Activated CD4-positive, alpha-beta T cell treated with anti-CD3 and anti-CD28 coated beads, Interleukin-2, amount 50 U/mL, for 48 hours (primary cell): Measurements from ENCODE around the gene NOX4.
"Not testable (repeated sequence)": the region's sequence is repeated elsewhere in the genome, so short reads cannot be mapped to it uniquely, and the experiment has no call there.

ENCODE experiments used
- DNase-seq, 2 experiments: peaks; one replicate each; pipeline ENCODE4 v3.0.0-alpha.2; 2020

NOX4 gene

DNA sequence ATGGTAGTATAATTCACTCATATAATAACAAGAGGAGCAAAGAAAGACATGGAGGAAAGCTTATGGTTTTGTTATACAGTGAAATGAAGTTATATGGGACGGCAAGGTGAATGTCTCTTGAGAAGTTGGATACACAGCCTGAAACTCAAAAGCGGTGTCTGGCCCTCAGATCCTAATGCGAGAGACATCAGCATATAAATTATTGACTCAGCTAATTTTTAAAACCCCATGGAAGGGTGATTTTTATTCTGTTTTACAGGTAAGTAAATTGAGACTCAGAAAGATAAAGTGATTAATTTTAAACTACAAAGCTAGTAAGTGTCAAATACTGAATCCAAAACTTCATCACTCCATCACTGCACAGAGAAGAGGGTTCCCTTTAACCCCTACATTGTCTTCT, 203.2 kb downstream of the NOX4 start:
- DNase-seq = not testable (repeated sequence)

DNA sequence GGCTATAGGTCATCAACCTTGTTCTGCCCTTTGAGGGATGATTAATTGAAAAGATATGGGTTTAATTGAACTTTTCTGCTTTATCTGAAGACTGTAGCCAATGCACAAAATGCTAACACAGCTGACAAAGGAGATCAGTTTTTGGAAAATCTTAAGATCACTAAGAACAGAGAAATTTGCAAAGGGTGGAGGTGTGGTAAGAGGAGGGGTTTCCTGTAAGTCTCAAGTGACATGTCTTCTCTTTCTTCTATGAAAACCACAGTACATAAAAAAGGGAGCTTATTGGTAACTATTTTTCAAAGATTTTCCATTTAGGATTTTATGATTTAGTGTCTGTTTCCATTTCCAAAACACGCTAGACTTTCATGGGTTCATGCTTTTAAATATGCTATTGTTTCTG, 204.6 kb downstream of the NOX4 start:
- not testable (repeated sequence) for DNase-seq

DNA sequence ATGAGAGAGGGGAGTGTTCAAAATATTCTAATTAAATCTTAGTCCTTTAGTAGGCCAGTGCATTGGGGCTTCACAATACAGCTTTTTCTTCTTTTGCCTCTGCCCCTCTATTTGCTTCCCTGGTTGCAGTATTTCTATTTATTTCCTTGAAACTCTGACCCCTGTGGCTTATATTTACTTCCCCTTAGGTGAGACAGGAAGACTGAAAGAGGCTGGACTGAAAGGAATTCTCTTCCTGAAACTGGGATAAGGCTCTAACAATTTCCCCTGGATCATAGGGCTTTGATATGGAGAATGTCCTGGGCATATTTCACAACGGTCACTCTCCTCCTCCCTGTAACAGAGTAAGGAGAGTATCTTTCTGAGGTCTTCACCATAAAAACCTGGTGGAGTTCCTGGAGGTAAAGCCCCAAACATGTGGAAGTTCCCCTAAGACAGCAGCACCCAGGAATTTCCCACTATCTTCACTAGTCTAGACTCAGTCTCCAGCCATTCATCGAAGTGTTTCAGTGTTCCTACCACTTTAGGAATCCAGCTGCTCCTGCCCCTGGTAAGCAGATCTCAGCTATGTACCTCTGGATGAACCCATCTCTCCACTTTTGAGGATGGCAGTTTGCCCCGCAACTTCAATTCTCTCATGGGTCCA, 210.0 kb downstream of the NOX4 start:
- DNase-seq = not testable (repeated sequence)

GRCh38 chr11:89279176-89279575, 212.0 kb downstream of the NOX4 start:
- DNase-seq = no peak

- DNase-seq = no peak
Measured at GRCh38 chr11:89275966-89276365, 215.2 kb downstream of the NOX4 start.
